HFFc6 (cell line): ENCODE measurements around the gene SDR42E1. TPM values are rescaled to one million over a fixed set of nuclear protein-coding genes. Genes with fewer than 3 reads are reported as not detected.

ENCODE experiments used
- DNase-seq: peaks from one replicate; pipeline ENCODE4 v3.0.0-alpha.2; 2018
- H3K27ac Mint-ChIP-seq: 2 replicates; pipeline ENCODE4 v1.8.0; 2020; ENCODE audit warnings: mild to moderate bottlenecking, mixed read lengths
- H3K27me3 Mint-ChIP-seq: 2 replicates; pipeline ENCODE4 v1.8.0; 2021; ENCODE audit warnings: mild to moderate bottlenecking, moderate library complexity, mixed read lengths; ENCODE audit not compliant: insufficient read depth
- H3K36me3 Mint-ChIP-seq: 2 replicates; pipeline ENCODE4 v1.8.0; 2021; ENCODE audit warnings: low read depth, mixed read lengths
- H3K4me1 Mint-ChIP-seq: 2 replicates; pipeline ENCODE4 v1.8.0; 2020; ENCODE audit warnings: low read depth, mixed read lengths
- H3K4me3 Mint-ChIP-seq: 2 replicates; pipeline ENCODE4 v1.8.0; 2020; ENCODE audit warnings: mild to moderate bottlenecking, moderate library complexity, mixed read lengths
- H3K9me3 Mint-ChIP-seq: 2 replicates; pipeline ENCODE4 v1.8.0; 2020; ENCODE audit warnings: mild to moderate bottlenecking, mixed read lengths
- CTCF ChIP-seq: fragments of 200-600 bp; sonication (generic); IDR thresholded peaks from 2 replicates; pipeline ENCODE4 v1.5.0; 2021; ENCODE audit warnings: antibody characterized with exemption, mild to moderate bottlenecking
- total RNA-seq, 6 experiments: library from RNA; stranded (reverse); fragmentation: NEBNext Ultra II Directional; extraction: Animal tissue kit (Norgen Biotek cat#: 25700); gene quantifications; 2 replicates in 1 of 6; 3 replicates in 5 of 6; pipeline ENCODE4 v1.2.3, GENCODE V29; 2021

Gene SDR42E1
- total RNA-seq, 6 experiments from 2014 or later, result not detected

GRCh38 chr16:81956213-81956948 is 54.9 kb downstream of the SDR42E1 start:
- peak; percentile 9 for DNase-seq
- no peak overlapping the region for H3K27ac Mint-ChIP-seq
- peaks cover 5% of the 10 kb centered on the region; the same call in 1 of the 2 replicates for H3K27me3 Mint-ChIP-seq
- H3K4me3 Mint-ChIP-seq, result no peak overlapping the region
- no peaks in the 10 kb centered on the region for H3K4me1 Mint-ChIP-seq
- TF ChIP-seq CTCF, result no peak
- H3K9me3 Mint-ChIP-seq, result peaks cover 7% of the 10 kb centered on the region
- H3K36me3 Mint-ChIP-seq, result no peaks in the 10 kb centered on the region

GRCh38 chr16:81951564-81951963 is 59.7 kb downstream of the SDR42E1 start:
- no peak for TF ChIP-seq CTCF
- Mint-ChIP-seq H3K27me3 (peaks cover 7% of the 10 kb centered on the region), H3K9me3 (peaks cover 12% of the 10 kb centered on the region), H3K27ac (no peak overlapping the region), H3K4me3 (no peak overlapping the region), H3K4me1 (peaks cover under 1% of the 10 kb centered on the region; the same call in 1 of the 2 replicates), H3K36me3 (no peaks in the 10 kb centered on the region)
- no peak for DNase-seq

- H3K4me1 Mint-ChIP-seq, result peaks cover 20% of the 10 kb centered on the region
- H3K9me3 Mint-ChIP-seq, result peaks cover 3% of the 10 kb centered on the region; the same call in 1 of the 2 replicates
- no peak for TF ChIP-seq CTCF
- no peaks in the 10 kb centered on the region for H3K36me3 Mint-ChIP-seq
- peak overlapping the region; percentile 69 for H3K4me3 Mint-ChIP-seq
- DNase-seq, result peak; percentile 12
- H3K27me3 Mint-ChIP-seq, result peaks cover 8% of the 10 kb centered on the region
- H3K27ac Mint-ChIP-seq, result peak overlapping the region; percentile 50; the same call in 1 of the 2 replicates
Measured at GRCh38 chr16:81946206-81946605, 65.1 kb downstream of the SDR42E1 start.

- Mint-ChIP-seq H3K36me3 (no peaks in the 10 kb centered on the region), H3K27ac (peak overlapping the region; percentile 50; the same call in 1 of the 2 replicates), H3K9me3 (no peaks in the 10 kb centered on the region), H3K27me3 (peaks cover 8% of the 10 kb centered on the region), H3K4me3 (peak overlapping the region; percentile 69; the same call in 1 of the 2 replicates), H3K4me1 (peaks cover 25% of the 10 kb centered on the region)
- no peak for TF ChIP-seq CTCF
- DNase-seq, result peak; percentile 45
Measured at GRCh38 chr16:81945665-81946064, 65.6 kb downstream of the SDR42E1 start.

GRCh38 chr16:81942007-81942601 is 69.2 kb downstream of the SDR42E1 start:
- Mint-ChIP-seq H3K27me3 (peaks cover 2% of the 10 kb centered on the region), H3K36me3 (no peaks in the 10 kb centered on the region), H3K4me3 (no peak overlapping the region), H3K9me3 (no peaks in the 10 kb centered on the region), H3K4me1 (peaks cover 27% of the 10 kb centered on the region), H3K27ac (no peak overlapping the region)
- no peak for TF ChIP-seq CTCF
- no peak for DNase-seq
